HL-60 (cell line): ENCODE data around the gene GP1BB.

Experiments used
- DNase-seq, 2 experiments: peaks; one replicate each; pipeline ENCODE4 v3.0.0-alpha.2; 2010 to 2020; ENCODE audit warnings: low read depth in 1 of 2, low spot score in 1 of 2
- H3K27ac ChIP-seq: fragments of 250-450 bp; sonication (Bioruptor Pico); replicated peaks from 2 replicates; pipeline ENCODE4 v1.5.1; 2020; ENCODE audit warnings: mild to moderate bottlenecking, moderate library complexity
- H3K27me3 ChIP-seq: fragments of 250-450 bp; sonication (Bioruptor Pico); 2 replicates; pipeline ENCODE4 v1.5.1; 2021; ENCODE audit warnings: mild to moderate bottlenecking, moderate library complexity; ENCODE audit not compliant: insufficient read depth, poor library complexity, severe bottlenecking
- H3K4me3 ChIP-seq: replicated peaks from 2 replicates; pipeline ENCODE4 v1.5.1; 2011; ENCODE audit warnings: mild to moderate bottlenecking, control low read depth, low read length; ENCODE audit not compliant: insufficient read depth
- CTCF ChIP-seq: IDR thresholded peaks from one replicate; pipeline ENCODE4 v1.5.1; 2011; ENCODE audit warnings: low read length, control low read depth, inconsistent platforms; ENCODE audit not compliant: insufficient read depth
- GABPA ChIP-seq: IDR thresholded peaks from 2 replicates; pipeline ENCODE4 v1.6.1; 2012; ENCODE audit warnings: low read depth
- POLR2AphosphoS5 ChIP-seq: IDR thresholded peaks from 2 replicates; pipeline ENCODE4 v1.6.1; 2012; ENCODE audit warnings: low read depth
- REST ChIP-seq: IDR thresholded peaks from 2 replicates; pipeline ENCODE4 v1.6.1; 2012; ENCODE audit warnings: low read depth; ENCODE audit not compliant: insufficient replicate concordance
- SPI1 ChIP-seq: IDR thresholded peaks from 2 replicates; pipeline ENCODE4 v1.6.1; 2012; ENCODE audit warnings: low read depth, mild to moderate bottlenecking, borderline replicate concordance

Gene GP1BB

GRCh38 chr22:19679522-19680101, 43.7 kb upstream of the GP1BB start:
- TF ChIP-seq POLR2AphosphoS5 (no peak), SPI1 (no peak), CTCF (peak; percentile 34), REST (no peak), GABPA (no peak)
- peak in 1 of 2 experiments; percentile 28 for DNase-seq
- no peaks in the 10 kb centered on the region for H3K27me3 ChIP-seq
- no peak overlapping the region for H3K4me3 ChIP-seq
- no peak overlapping the region for H3K27ac ChIP-seq

- no peak for DNase-seq
These were observed 43.0 kb upstream of the GP1BB start for GRCh38 chr22:19680287-19680881.

More at GRCh38 chr22:19680287-19680881, 43.0 kb upstream of the GP1BB start:
- Histone ChIP-seq H3K4me3 (no peak overlapping the region), H3K27ac (no peak overlapping the region), H3K27me3 (no peaks in the 10 kb centered on the region)
- no peak for TF ChIP-seq SPI1
- no peak for TF ChIP-seq CTCF
- TF ChIP-seq REST, result no peak
- no peak for TF ChIP-seq GABPA
- no peak for TF ChIP-seq POLR2AphosphoS5
